DND-41 (cell line): ENCODE measurements around the gene CSRNP3.

ENCODE experiments used
- EZH2 ChIP-seq: IDR thresholded peaks from 3 replicates; pipeline ENCODE4 v1.6.1; 2012; ENCODE audit warnings: borderline replicate concordance, low read depth, mild to moderate bottlenecking, moderate library complexity, low read length, inconsistent platforms; ENCODE audit not compliant: severe bottlenecking
- TF ChIP-seq, protein P1 (sequence below): IDR thresholded peaks from 2 replicates; pipeline ENCODE4 v1.5.1; 2012; ENCODE audit warnings: borderline replicate concordance, low read length, moderate library complexity, mild to moderate bottlenecking; ENCODE audit not compliant: poor library complexity, severe bottlenecking; ENCODE audit errors: extremely low read depth

DNA sequence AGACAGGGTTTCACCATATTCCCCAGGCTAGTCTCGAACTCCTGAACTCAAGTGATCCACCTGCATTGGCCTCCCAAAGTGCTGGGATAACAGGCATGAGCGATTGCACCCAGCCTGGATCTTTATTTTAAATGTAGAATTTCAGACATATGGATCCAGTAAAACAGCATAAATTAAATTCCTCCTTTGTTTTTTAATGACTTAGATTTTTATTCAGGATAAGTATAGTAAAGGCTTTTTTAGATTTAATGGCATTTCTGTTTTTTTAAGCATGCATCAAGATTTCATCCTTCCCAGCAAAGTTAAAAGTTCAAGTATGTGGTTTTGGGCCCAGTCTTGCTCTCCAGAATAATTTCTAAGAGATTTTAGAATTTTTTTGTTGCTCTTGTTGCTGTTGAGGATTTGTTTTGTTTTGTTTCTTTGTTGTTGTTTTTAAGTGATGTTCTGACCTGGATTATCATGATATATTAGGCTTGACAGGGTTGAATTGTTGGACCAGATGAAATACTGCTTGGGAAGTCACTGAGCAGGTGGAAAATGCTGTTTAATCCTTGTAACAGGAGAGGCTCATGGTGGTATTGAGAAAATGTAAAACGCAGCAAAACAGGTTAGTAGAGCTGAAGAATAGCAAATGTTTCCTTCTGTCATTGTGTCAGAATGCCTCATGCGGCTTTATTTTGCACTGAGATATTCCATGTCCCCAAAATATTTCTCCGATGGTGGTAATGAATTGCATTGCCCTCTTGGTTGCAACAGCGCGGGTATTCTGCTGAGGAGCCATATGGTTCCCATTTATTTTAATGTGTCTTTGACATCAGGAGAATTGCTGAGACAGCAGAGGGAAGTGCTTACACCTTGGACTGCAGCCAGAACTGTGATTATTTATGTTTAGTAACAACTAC, 176.7 kb downstream of the CSRNP3 start:
- TF ChIP-seq, protein P1, sequence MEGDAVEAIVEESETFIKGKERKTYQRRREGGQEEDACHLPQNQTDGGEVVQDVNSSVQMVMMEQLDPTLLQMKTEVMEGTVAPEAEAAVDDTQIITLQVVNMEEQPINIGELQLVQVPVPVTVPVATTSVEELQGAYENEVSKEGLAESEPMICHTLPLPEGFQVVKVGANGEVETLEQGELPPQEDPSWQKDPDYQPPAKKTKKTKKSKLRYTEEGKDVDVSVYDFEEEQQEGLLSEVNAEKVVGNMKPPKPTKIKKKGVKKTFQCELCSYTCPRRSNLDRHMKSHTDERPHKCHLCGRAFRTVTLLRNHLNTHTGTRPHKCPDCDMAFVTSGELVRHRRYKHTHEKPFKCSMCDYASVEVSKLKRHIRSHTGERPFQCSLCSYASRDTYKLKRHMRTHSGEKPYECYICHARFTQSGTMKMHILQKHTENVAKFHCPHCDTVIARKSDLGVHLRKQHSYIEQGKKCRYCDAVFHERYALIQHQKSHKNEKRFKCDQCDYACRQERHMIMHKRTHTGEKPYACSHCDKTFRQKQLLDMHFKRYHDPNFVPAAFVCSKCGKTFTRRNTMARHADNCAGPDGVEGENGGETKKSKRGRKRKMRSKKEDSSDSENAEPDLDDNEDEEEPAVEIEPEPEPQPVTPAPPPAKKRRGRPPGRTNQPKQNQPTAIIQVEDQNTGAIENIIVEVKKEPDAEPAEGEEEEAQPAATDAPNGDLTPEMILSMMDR = no peak
- TF ChIP-seq EZH2 = no peak
